Mesenchymal stem cell (in vitro differentiated cells and primary cell): ENCODE measurements around the gene CLSTN3.

Experiments
- DNase-seq: peaks from one replicate; pipeline ENCODE4 v3.0.0-alpha.2; 2013
- H2AFZ ChIP-seq: one replicate; pipeline ENCODE4 v1.6.1; 2013; ENCODE audit warnings: low read depth, mild to moderate bottlenecking, control low read depth, inconsistent platforms, low read length, moderate library complexity
- H2AK5ac ChIP-seq: 2 replicates; pipeline ENCODE4 v1.6.1; 2013; ENCODE audit warnings: low read length, moderate library complexity, mild to moderate bottlenecking, inconsistent platforms; ENCODE audit not compliant: severe bottlenecking
- H2BK120ac ChIP-seq: one replicate; pipeline ENCODE4 v1.6.1; 2013; ENCODE audit warnings: low read depth, mild to moderate bottlenecking, inconsistent platforms, low read length, moderate library complexity
- H2BK12ac ChIP-seq, 2 experiments: one replicate each; pipeline ENCODE4 v1.6.1; 2013; ENCODE audit warnings: inconsistent platforms in 2 of 2, low read length in 2 of 2, mild to moderate bottlenecking in 2 of 2, moderate library complexity in 2 of 2, control low read depth in 1 of 2
- H2BK15ac ChIP-seq: one replicate; pipeline ENCODE4 v1.6.1; 2013; ENCODE audit warnings: mild to moderate bottlenecking, low read depth, inconsistent platforms; ENCODE audit not compliant: poor library complexity, severe bottlenecking
- H2BK5ac ChIP-seq: 2 replicates; pipeline ENCODE4 v1.6.1; 2013; ENCODE audit warnings: low read depth, mild to moderate bottlenecking, low read length, control low read depth, inconsistent platforms; ENCODE audit not compliant: poor library complexity, severe bottlenecking
- H3K14ac ChIP-seq, 2 experiments: one replicate each; pipeline ENCODE4 v1.6.1; 2013; ENCODE audit warnings: inconsistent platforms in 2 of 2, low read length in 2 of 2, control low read depth in 1 of 2, mild to moderate bottlenecking in 1 of 2, moderate library complexity in 1 of 2
- H3K18ac ChIP-seq, 2 experiments: one replicate each; pipeline ENCODE4 v1.6.1; 2013; ENCODE audit warnings: inconsistent platforms in 2 of 2, low read length in 2 of 2, control low read depth in 1 of 2, low read depth in 1 of 2, mild to moderate bottlenecking in 1 of 2
- H3K23ac ChIP-seq, 2 experiments: one replicate each; pipeline ENCODE4 v1.6.1; 2013; ENCODE audit warnings: inconsistent platforms in 2 of 2, low read length in 2 of 2, mild to moderate bottlenecking in 2 of 2, moderate library complexity in 2 of 2, control low read depth in 1 of 2
- H3K27ac ChIP-seq: 2 replicates; pipeline ENCODE4 v1.5.1; 2013; ENCODE audit warnings: mild to moderate bottlenecking, moderate library complexity, low read length, control low read depth, inconsistent platforms; ENCODE audit not compliant: poor library complexity, severe bottlenecking
- H3K27me3 ChIP-seq, 2 experiments: 2 replicates each; pipeline versions ENCODE4 v1.6.1 to v1.7.0; 2013; ENCODE audit warnings: low read length in 2 of 2, mild to moderate bottlenecking in 2 of 2, moderate library complexity in 2 of 2, control low read depth in 1 of 2, inconsistent platforms in 1 of 2; ENCODE audit not compliant: control insufficient read depth in 1 of 2, insufficient read depth in 1 of 2
- H3K36me3 ChIP-seq, 2 experiments: 2 replicates each; pipeline versions ENCODE4 v1.6.1 to v1.7.0; 2013; ENCODE audit warnings: low read length in 2 of 2, control low read depth in 1 of 2, inconsistent platforms in 1 of 2, low read depth in 1 of 2, mild to moderate bottlenecking in 1 of 2; ENCODE audit not compliant: insufficient read depth in 2 of 2, control insufficient read depth in 1 of 2
- H3K4ac ChIP-seq, 2 experiments: one replicate each; pipeline ENCODE4 v1.6.1; 2013; ENCODE audit warnings: inconsistent platforms in 2 of 2, low read length in 2 of 2, mild to moderate bottlenecking in 2 of 2, moderate library complexity in 2 of 2, control low read depth in 1 of 2, low read depth in 1 of 2
- H3K4me1 ChIP-seq: 2 replicates; pipeline ENCODE4 v1.6.1; 2013; ENCODE audit warnings: low read depth, low read length, control low read depth; ENCODE audit not compliant: control insufficient read depth, insufficient read depth
- H3K4me2 ChIP-seq: 2 replicates; pipeline ENCODE4 v1.6.1; 2013; ENCODE audit warnings: low read length, mild to moderate bottlenecking, inconsistent platforms; ENCODE audit not compliant: poor library complexity, severe bottlenecking
- H3K4me3 ChIP-seq, 2 experiments: 2 replicates each; pipeline versions ENCODE4 v1.5.1 to v1.7.0; 2013; ENCODE audit warnings: low read length in 2 of 2, mild to moderate bottlenecking in 2 of 2, control low read depth in 1 of 2, low read depth in 1 of 2; ENCODE audit not compliant: insufficient read depth in 1 of 2
- H3K79me1 ChIP-seq: replicated peaks from 2 replicates; pipeline ENCODE4 v1.6.1; 2013; ENCODE audit warnings: mild to moderate bottlenecking, control low read depth, low read length, inconsistent platforms; ENCODE audit not compliant: poor library complexity, severe bottlenecking
- H3K9ac ChIP-seq: 2 replicates; pipeline ENCODE4 v1.7.0; 2013; ENCODE audit warnings: mild to moderate bottlenecking, low read length, moderate library complexity
- H3K9me3 ChIP-seq: 2 replicates; pipeline ENCODE4 v1.7.0; 2013; ENCODE audit warnings: mild to moderate bottlenecking, low read length; ENCODE audit not compliant: control insufficient read depth
- H4K8ac ChIP-seq: one replicate; pipeline ENCODE4 v1.6.1; 2013; ENCODE audit warnings: inconsistent platforms, mild to moderate bottlenecking, low read length, moderate library complexity
- H4K91ac ChIP-seq: one replicate; pipeline ENCODE4 v1.6.1; 2013; ENCODE audit warnings: mild to moderate bottlenecking, low read length, inconsistent platforms
- WGBS: methylation state at CpG from one replicate; pipeline ENCODE4 v1.1.7; 2013; ENCODE audit warnings: mixed read lengths; 5-methylcytosine and 5-hydroxymethylcytosine counted together

Gene CLSTN3

GRCh38 chr12:7188562-7189397 lies 58.6 kb downstream of the CLSTN3 start:
- Histone ChIP-seq H2BK15ac (peak overlapping the region; percentile 29), H3K27me3 (no peaks in the 10 kb centered on the region), H3K36me3 (peaks cover 3 to 26% of the 10 kb centered on the region in 2 experiments), H3K4me3 (peak overlapping the region; percentile 84 to 88), H2BK5ac (no peak overlapping the region), H3K9me3 (no peaks in the 10 kb centered on the region), H2BK12ac (peak overlapping the region in 1 of 2 experiments; percentile 4), H3K18ac (peak overlapping the region; percentile 34 to 83), H3K4ac (peak overlapping the region in 1 of 2 experiments; percentile 94), H2AK5ac (no peak overlapping the region), H3K27ac (peak overlapping the region; percentile 45), H3K4me2 (peak overlapping the region; percentile 87), H3K79me1 (peaks cover 12% of the 10 kb centered on the region), H2AFZ (peak overlapping the region; percentile 81), H4K8ac (peak overlapping the region; percentile 41), H2BK120ac (no peak overlapping the region), H4K91ac (peak overlapping the region; percentile 8), H3K14ac (peak overlapping the region in 1 of 2 experiments; percentile 76), H3K4me1 (peaks cover 14% of the 10 kb centered on the region), H3K23ac (no peak overlapping the region), H3K9ac (peak overlapping the region; percentile 97)
- 5% methylated on average over 20 of the region's 21 CpGs for WGBS
- peak; percentile 90 for DNase-seq

GRCh38 chr12:7189398-7190267 lies 59.5 kb downstream of the CLSTN3 start, which contains the start of gene PEX5:
PEX5 (plus strand) TSS chr12:7189686; CDS start chr12:7190378, 692 bp downstream.
- Histone ChIP-seq H2BK15ac (peak within 1 kb of the TSS; percentile 33), H3K23ac (peak within 1 kb of the TSS; percentile 42 to 92), H2AFZ (peak within 1 kb of the TSS; percentile 81), H3K14ac (peak within 1 kb of the TSS in 1 of 2 experiments; percentile 89), H3K27ac (peak within 1 kb of the TSS; percentile 45), H4K91ac (peak within 1 kb of the TSS; percentile 8), H3K18ac (peak within 1 kb of the TSS; percentile 80 to 97), H2BK12ac (peak within 1 kb of the TSS in 1 of 2 experiments; percentile 15), H2BK120ac (no peak within 1 kb of the TSS), H4K8ac (peak within 1 kb of the TSS; percentile 82), H3K4ac (peak within 1 kb of the TSS; percentile 13 to 95), H2BK5ac (no peak within 1 kb of the TSS), H3K4me3 (peak within 1 kb of the TSS; percentile 84 to 94), H3K27me3 (no peaks in the 10 kb centered on the region), H2AK5ac (no peak within 1 kb of the TSS), H3K4me2 (peak within 1 kb of the TSS; percentile 98), H3K36me3 (peaks cover 3 to 32% of the 10 kb centered on the region in 2 experiments), H3K79me1 (peaks cover 12% of the 10 kb centered on the region), H3K9me3 (no peaks in the 10 kb centered on the region), H3K4me1 (peaks cover 14% of the 10 kb centered on the region), H3K9ac (peak within 1 kb of the TSS; percentile 97)
- DNase-seq: peak; percentile 91
- under 1% methylated on average over 45 of the region's 68 CpGs for WGBS

- H3K14ac ChIP-seq: peak overlapping the region in 1 of 2 experiments; percentile 89
- peak overlapping the region; percentile 98 for H3K4me2 ChIP-seq
- no peak overlapping the region for H4K91ac ChIP-seq
- peak; percentile 20 for DNase-seq
- no peak overlapping the region for H2BK5ac ChIP-seq
- H3K27me3 ChIP-seq: no peaks in the 10 kb centered on the region
- H3K79me1 ChIP-seq: peaks cover 12% of the 10 kb centered on the region
- H2AFZ ChIP-seq: peak overlapping the region; percentile 5
- H3K27ac ChIP-seq: no peak overlapping the region
- peak overlapping the region; percentile 33 for H2BK15ac ChIP-seq
- H3K9me3 ChIP-seq: no peaks in the 10 kb centered on the region
- peak overlapping the region; percentile 82 for H4K8ac ChIP-seq
- H3K4me3 ChIP-seq: peak overlapping the region; percentile 84 to 94
- peak overlapping the region; percentile 80 to 97 for H3K18ac ChIP-seq
- no peak overlapping the region for H2BK120ac ChIP-seq
- H3K36me3 ChIP-seq: peaks cover 3 to 40% of the 10 kb centered on the region in 2 experiments
- no peak overlapping the region for H3K4ac ChIP-seq
- H2AK5ac ChIP-seq: no peak overlapping the region
- 38% methylated on average over 17 of the region's 17 CpGs for WGBS
- H3K23ac ChIP-seq: no peak overlapping the region
- H3K9ac ChIP-seq: peak overlapping the region; percentile 97
- no peak overlapping the region for H2BK12ac ChIP-seq
- H3K4me1 ChIP-seq: peaks cover 14% of the 10 kb centered on the region
Observed at GRCh38 chr12:7190268-7191055, 60.3 kb downstream of the CLSTN3 start.
